ENCODE results near the gene CENATAC. TPM values are rescaled to one million over a fixed set of nuclear protein-coding genes. Genes with fewer than 3 reads are reported as not detected.

CENATAC gene
- total RNA-seq, 4 donors from 2014 or later = 77.3 to 158 (median 88.0) TPM

DNA sequence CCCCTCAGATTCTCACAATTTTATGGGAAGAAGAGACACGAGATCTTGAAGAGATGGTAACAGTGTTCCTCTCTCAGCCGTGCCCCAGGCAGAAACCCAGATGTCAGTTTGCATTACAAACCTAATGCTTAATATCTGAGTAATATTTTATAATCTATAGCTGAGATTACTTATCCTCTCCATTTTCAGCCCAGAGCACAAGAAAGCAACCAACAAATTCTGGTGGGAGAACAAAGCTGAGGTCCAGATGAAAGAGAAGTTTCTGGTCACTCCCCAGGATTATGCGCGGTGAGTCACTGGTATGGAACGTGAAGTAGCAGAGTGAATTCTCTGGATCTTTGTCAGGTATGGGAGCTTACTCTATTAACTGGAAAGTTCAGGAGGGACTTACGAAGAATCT lies 884 bp downstream of the CENATAC start:
- TF ChIP-seq POLR2A (IDR thresholded peaks at IDR 0.05) (no peak), EP300 (IDR thresholded peaks at IDR 0.05) (no peak)
- TF ChIP-seq, protein P1, sequence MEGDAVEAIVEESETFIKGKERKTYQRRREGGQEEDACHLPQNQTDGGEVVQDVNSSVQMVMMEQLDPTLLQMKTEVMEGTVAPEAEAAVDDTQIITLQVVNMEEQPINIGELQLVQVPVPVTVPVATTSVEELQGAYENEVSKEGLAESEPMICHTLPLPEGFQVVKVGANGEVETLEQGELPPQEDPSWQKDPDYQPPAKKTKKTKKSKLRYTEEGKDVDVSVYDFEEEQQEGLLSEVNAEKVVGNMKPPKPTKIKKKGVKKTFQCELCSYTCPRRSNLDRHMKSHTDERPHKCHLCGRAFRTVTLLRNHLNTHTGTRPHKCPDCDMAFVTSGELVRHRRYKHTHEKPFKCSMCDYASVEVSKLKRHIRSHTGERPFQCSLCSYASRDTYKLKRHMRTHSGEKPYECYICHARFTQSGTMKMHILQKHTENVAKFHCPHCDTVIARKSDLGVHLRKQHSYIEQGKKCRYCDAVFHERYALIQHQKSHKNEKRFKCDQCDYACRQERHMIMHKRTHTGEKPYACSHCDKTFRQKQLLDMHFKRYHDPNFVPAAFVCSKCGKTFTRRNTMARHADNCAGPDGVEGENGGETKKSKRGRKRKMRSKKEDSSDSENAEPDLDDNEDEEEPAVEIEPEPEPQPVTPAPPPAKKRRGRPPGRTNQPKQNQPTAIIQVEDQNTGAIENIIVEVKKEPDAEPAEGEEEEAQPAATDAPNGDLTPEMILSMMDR (IDR thresholded peaks at IDR 0.05) = no peak
- H3K27me3 ChIP-seq = no peaks in the 10 kb centered on the region
- H3K4me3 ChIP-seq = peak overlapping the region; percentile 83 to 96 (median 92)
- no peak for DNase-seq (ENCODE audit: low spot score in 2 of 2)
- peaks cover 0 to 48% (median 9%) of the 10 kb centered on the region in 3 donors for H3K36me3 ChIP-seq
- peak overlapping the region in 3 of 4 donors; percentile 80 to 92 (median 89) for H3K27ac ChIP-seq
- WGBS, 2 donors = 48 to 53% methylated on average over 6 of the region's 6 CpGs
- H3K9me3 ChIP-seq = no peaks in the 10 kb centered on the region
- H3K4me1 ChIP-seq = peaks cover 0 to 34% (median 20%) of the 10 kb centered on the region in 4 donors

DNA sequence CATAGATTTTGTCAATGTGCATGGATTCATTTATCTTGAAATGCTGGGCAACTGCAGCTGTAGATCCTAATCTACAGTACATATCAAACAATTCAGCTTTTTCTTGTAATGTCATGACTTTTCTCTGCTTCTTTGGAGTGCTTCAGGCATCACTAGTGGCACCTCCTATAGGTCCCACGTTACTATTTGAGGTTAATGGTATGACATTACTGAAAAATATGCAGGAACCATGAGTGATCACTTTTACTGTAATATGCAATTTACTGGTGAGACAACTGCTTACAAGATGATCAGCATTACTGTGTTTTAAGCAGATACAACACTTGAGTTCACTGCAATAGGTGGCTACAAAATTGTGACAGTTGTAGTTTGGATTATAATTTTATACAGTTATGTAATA lies 3.0 kb downstream of the CENATAC start:
- no peak overlapping the region for H3K27ac ChIP-seq

DNA sequence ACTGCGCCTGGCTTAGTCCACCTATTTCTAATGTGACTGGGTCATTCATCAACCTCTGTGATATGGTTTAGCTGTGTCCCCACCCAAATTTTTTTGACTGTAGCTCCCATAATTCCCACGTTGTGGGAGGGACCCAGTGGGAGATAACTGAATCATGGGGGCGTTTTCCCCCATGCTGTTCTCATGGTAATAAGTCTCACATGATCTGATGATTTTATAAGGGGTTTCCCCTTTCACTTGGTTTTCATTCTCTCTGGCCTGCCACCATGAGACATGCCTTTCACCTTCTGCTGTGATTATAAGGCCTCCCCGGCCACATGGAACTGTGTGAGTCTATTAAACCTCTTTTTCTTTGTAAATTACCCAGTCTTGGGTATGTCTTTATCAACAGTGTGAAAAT lies 8.7 kb downstream of the CENATAC start:
- peaks cover 0 to 92% (median 18%) of the 10 kb centered on the region in 3 donors for H3K36me3 ChIP-seq
- H3K9me3 ChIP-seq = no peaks in the 10 kb centered on the region
- no peak for DNase-seq (ENCODE audit: low spot score in 2 of 2)
- WGBS, 2 donors = 83 to 86% methylated on average over 4 of the region's 4 CpGs
- no peaks in the 10 kb centered on the region for H3K27me3 ChIP-seq
- H3K4me1 ChIP-seq = no peaks in the 10 kb centered on the region
- TF ChIP-seq POLR2A (IDR thresholded peaks at IDR 0.05) (no peak), EP300 (IDR thresholded peaks at IDR 0.05) (no peak)
- TF ChIP-seq, protein P1 (IDR thresholded peaks at IDR 0.05) = no peak
- no peak overlapping the region for H3K4me3 ChIP-seq
- no peak overlapping the region for H3K27ac ChIP-seq

More for the DNA sequence above, 3.0 kb downstream of the CENATAC start:
- no peak for DNase-seq (ENCODE audit: low spot score in 2 of 2)
- no peak overlapping the region for H3K4me3 ChIP-seq
- 38 to 43% methylated on average over 1 of the region's 1 CpG for WGBS, 2 donors
- H3K4me1 ChIP-seq = peaks cover 0 to 34% (median 20%) of the 10 kb centered on the region in 4 donors
- no peaks in the 10 kb centered on the region for H3K27me3 ChIP-seq
- H3K9me3 ChIP-seq = no peaks in the 10 kb centered on the region
- TF ChIP-seq POLR2A (IDR thresholded peaks at IDR 0.05) (no peak), EP300 (IDR thresholded peaks at IDR 0.05) (no peak)
- H3K36me3 ChIP-seq = peaks cover 0 to 67% (median 9%) of the 10 kb centered on the region in 3 donors

DNA sequence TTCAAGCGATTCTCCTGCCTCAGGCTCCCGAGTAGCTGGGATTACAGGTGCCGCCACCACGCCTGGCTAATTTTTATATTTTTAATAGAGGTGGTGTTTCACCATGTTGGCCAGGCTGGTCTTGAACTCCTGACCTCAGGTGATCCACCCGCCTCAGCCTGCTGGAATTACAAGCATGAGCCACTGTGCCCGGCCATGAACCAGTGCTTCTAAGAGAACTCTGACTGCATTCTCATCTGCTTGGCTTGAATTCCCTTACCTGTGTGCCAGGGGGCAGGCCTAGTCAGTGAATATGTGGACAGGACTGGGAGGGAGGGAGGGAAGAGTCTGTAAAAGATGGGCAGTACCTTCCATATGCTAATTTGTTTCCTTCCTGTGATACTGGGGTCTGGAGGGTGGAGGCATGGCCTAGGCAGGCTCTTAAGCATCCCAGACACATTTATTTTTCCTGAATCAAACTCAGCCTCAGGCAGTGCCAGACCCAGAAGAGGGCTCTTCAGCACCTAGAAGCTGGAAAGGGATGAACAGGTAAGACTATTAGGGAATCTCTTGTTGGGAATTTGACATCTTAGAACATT lies 13.6 kb downstream of the CENATAC start:
- Histone ChIP-seq H3K9me3 (no peaks in the 10 kb centered on the region), H3K4me1 (peaks cover 0 to 18% (median 6%) of the 10 kb centered on the region in 4 donors), H3K36me3 (peaks cover 5 to 95% (median 46%) of the 10 kb centered on the region in 3 donors), H3K27me3 (no peaks in the 10 kb centered on the region), H3K4me3 (no peak overlapping the region), H3K27ac (no peak overlapping the region)
- DNase-seq (ENCODE audit: low spot score in 2 of 2) = no peak
- 84 to 85% methylated on average over 6 of the region's 6 CpGs for WGBS, 2 donors
- TF ChIP-seq EP300 (IDR thresholded peaks at IDR 0.05) (no peak), POLR2A (IDR thresholded peaks at IDR 0.05) (no peak)
- TF ChIP-seq, protein P1 (IDR thresholded peaks at IDR 0.05) = no peak

DNA sequence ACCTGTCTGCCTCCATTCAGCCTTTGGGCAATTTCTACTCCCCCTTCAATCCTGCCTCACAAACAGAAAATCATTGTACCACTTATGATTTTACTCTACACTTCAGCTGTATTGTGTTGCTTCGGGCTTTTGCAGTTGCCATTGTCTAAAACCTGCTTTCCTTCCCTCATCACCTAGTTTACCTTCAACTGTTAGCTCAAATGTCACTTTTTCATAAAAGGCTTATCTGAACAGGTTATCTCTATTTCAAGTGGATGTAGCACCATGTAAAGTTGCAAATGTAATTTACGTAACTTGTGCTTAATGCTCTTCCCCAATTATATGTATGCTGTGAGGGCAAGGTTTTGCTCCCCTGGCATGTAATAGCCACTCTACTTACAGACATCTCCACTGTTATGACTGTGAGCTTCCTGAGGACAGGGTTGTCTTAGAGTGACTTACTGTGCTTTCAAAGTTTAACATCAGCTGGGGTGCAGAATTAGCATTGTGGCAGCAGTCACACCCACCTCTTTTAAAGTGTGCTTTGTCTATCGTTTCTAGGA lies 14.8 kb downstream of the CENATAC start:
- WGBS, 2 donors = 75 to 82% methylated on average over 3 of the region's 3 CpGs
- Histone ChIP-seq H3K36me3 (peaks cover 5 to 88% (median 48%) of the 10 kb centered on the region in 3 donors), H3K27ac (no peak overlapping the region), H3K4me3 (no peak overlapping the region), H3K27me3 (no peaks in the 10 kb centered on the region), H3K4me1 (peaks cover 0 to 27% (median 15%) of the 10 kb centered on the region in 4 donors), H3K9me3 (no peaks in the 10 kb centered on the region)
- TF ChIP-seq EP300 (IDR thresholded peaks at IDR 0.05) (no peak), POLR2A (IDR thresholded peaks at IDR 0.05) (no peak)
- TF ChIP-seq, protein P1 (IDR thresholded peaks at IDR 0.05) = no peak
- no peak for DNase-seq (ENCODE audit: low spot score in 2 of 2)

All from tibial nerve (tissue), 4 donors.